IMR-90 (cell line): Measurements from ENCODE around the gene ZNF335. TPM values are rescaled to one million over a fixed set of nuclear protein-coding genes. Genes with fewer than 3 reads are reported as not detected.

ENCODE experiments used
- ATAC-seq: fragments of 200-7000 bp; cut with Tn5 transposase; 2 replicates; pipeline ENCODE4 v1.9.1; 2020; ENCODE audit warnings: low read depth, mild to moderate bottlenecking, moderate library complexity
- BruUV-seq: library from RNA; stranded (reverse); fragments of 400-500 nt; replicated peaks from 2 replicates; lab custom pipeline; 2021; lab: Mats Ljungman, UMichigan
- CTCF ChIA-PET: fragments of 300-600 bp; formaldehyde crosslinking; extraction: SDS; loops from one replicate; lab custom pipeline; 2021; ENCODE audit warnings: antibody characterized with exemption; lab: Yijun Ruan, JAX
- POLR2A ChIA-PET: fragments of 300-600 bp; sonication (Branson Sonifier 250); formaldehyde crosslinking; loops from one replicate; lab custom pipeline; 2022; ENCODE audit warnings: antibody characterized with exemption; ENCODE audit not compliant: unreplicated experiment; lab: Charles Lee
- DNase-seq: peaks from one replicate; pipeline ENCODE4 v3.0.0; 2013
- H2AFZ ChIP-seq: replicated peaks from 2 replicates; pipeline ENCODE3; 2013; ENCODE audit warnings: low read length, mild to moderate bottlenecking; ENCODE audit not compliant: poor library complexity
- H2AK5ac ChIP-seq: 2 replicates; pipeline ENCODE4 v1.6.1; 2013; ENCODE audit warnings: low read depth, low read length, inconsistent platforms
- H2AK9ac ChIP-seq: replicated peaks from 2 replicates; pipeline ENCODE3; 2013; ENCODE audit warnings: mild to moderate bottlenecking, low read depth, low read length, moderate library complexity; ENCODE audit not compliant: poor library complexity
- H2BK120ac ChIP-seq: 2 replicates; pipeline ENCODE4 v1.6.1; 2013; ENCODE audit warnings: low read depth, low read length, inconsistent platforms
- H2BK15ac ChIP-seq: 3 replicates; pipeline ENCODE4 v1.6.1; 2013; ENCODE audit warnings: low read depth, low read length, inconsistent platforms
- H2BK20ac ChIP-seq: 2 replicates; pipeline ENCODE4 v1.6.1; 2013; ENCODE audit warnings: low read depth, mild to moderate bottlenecking, inconsistent platforms, low read length, moderate library complexity
- H2BK5ac ChIP-seq: 2 replicates; pipeline ENCODE4 v1.6.1; 2013; ENCODE audit warnings: mild to moderate bottlenecking, low read depth, low read length, inconsistent platforms; ENCODE audit not compliant: poor library complexity, severe bottlenecking
- H3K14ac ChIP-seq: replicated peaks from 2 replicates; pipeline ENCODE4 v1.6.1; 2013; ENCODE audit warnings: low read depth, low read length, inconsistent platforms
- H3K18ac ChIP-seq: 2 replicates; pipeline ENCODE4 v1.6.1; 2013; ENCODE audit warnings: low read depth, low read length, control low read depth
- H3K23ac ChIP-seq: 2 replicates; pipeline ENCODE4 v1.6.1; 2013; ENCODE audit warnings: low read depth, low read length, inconsistent platforms
- H3K27ac ChIP-seq: 2 replicates; pipeline ENCODE4 v1.5.1; 2013; ENCODE audit warnings: mild to moderate bottlenecking, control low read depth, low read length; ENCODE audit not compliant: insufficient read depth
- H3K27me3 ChIP-seq: 2 replicates; pipeline ENCODE4 v1.6.1; 2013; ENCODE audit warnings: low read length; ENCODE audit not compliant: control insufficient read depth, insufficient read depth
- H3K36me3 ChIP-seq: 2 replicates; pipeline ENCODE4 v1.6.1; 2013; ENCODE audit warnings: low read length, mixed read lengths; ENCODE audit not compliant: control insufficient read depth, insufficient read depth
- H3K4ac ChIP-seq: 2 replicates; pipeline ENCODE4 v1.6.1; 2013; ENCODE audit warnings: low read depth, low read length, inconsistent platforms
- H3K4me1 ChIP-seq: 2 replicates; pipeline ENCODE4 v1.6.1; 2013; ENCODE audit warnings: low read length, mixed read lengths; ENCODE audit not compliant: control insufficient read depth, insufficient read depth
- H3K4me2 ChIP-seq: 2 replicates; pipeline ENCODE4 v1.6.1; 2013; ENCODE audit warnings: low read depth, mild to moderate bottlenecking, control low read depth, low read length, moderate library complexity
- H3K4me3 ChIP-seq: 2 replicates; pipeline ENCODE4 v1.5.1; 2013; ENCODE audit warnings: low read depth, mild to moderate bottlenecking, control low read depth, low read length, moderate library complexity; ENCODE audit not compliant: insufficient read depth
- H3K56ac ChIP-seq: 2 replicates; pipeline ENCODE4 v1.6.1; 2013; ENCODE audit warnings: low read length, inconsistent platforms; ENCODE audit not compliant: insufficient read depth; ENCODE audit errors: extremely low read depth
- H3K79me1 ChIP-seq, 2 experiments: 2 replicates each; pipeline ENCODE4 v1.6.1; 2013; ENCODE audit warnings: low read length in 2 of 2, inconsistent platforms in 1 of 2, low read depth in 1 of 2
- H3K9ac ChIP-seq: 2 replicates; pipeline ENCODE4 v1.6.1; 2013; ENCODE audit warnings: low read depth, low read length, control low read depth
- H3K9me1 ChIP-seq: 2 replicates; pipeline ENCODE4 v1.6.1; 2013; ENCODE audit warnings: low read length, inconsistent platforms; ENCODE audit not compliant: insufficient read depth
- H3K9me3 ChIP-seq: 2 replicates; pipeline ENCODE4 v1.6.1; 2013; ENCODE audit warnings: low read length; ENCODE audit not compliant: control insufficient read depth, insufficient read depth
- H4K20me1 ChIP-seq: 2 replicates; pipeline ENCODE4 v1.6.1; 2013; ENCODE audit warnings: low read length, inconsistent platforms; ENCODE audit not compliant: insufficient read depth
- H4K5ac ChIP-seq: 2 replicates; pipeline ENCODE4 v1.6.1; 2013; ENCODE audit warnings: mild to moderate bottlenecking, low read depth, low read length, control low read depth
- H4K8ac ChIP-seq, 2 experiments: 2 replicates each; pipeline ENCODE4 v1.6.1; 2013; ENCODE audit warnings: low read depth in 2 of 2, low read length in 2 of 2, control low read depth in 1 of 2, inconsistent platforms in 1 of 2
- H4K91ac ChIP-seq: 2 replicates; pipeline ENCODE4 v1.6.1; 2013; ENCODE audit warnings: low read depth, low read length, inconsistent platforms; ENCODE audit not compliant: insufficient read depth
- BHLHE40 ChIP-seq: fragments of 150-350 bp; IDR thresholded peaks from 2 replicates; pipeline ENCODE4 v1.6.1; 2016; ENCODE audit warnings: mild to moderate bottlenecking, low read depth, low read length
- MAFK ChIP-seq: IDR thresholded peaks from 2 replicates; pipeline ENCODE4 v1.6.1; 2012; ENCODE audit warnings: low read depth, low read length, improper control_type of control experiment
- MAZ ChIP-seq: IDR thresholded peaks from 2 replicates; pipeline ENCODE4 v1.6.1; 2012; ENCODE audit warnings: low read depth, mild to moderate bottlenecking, low read length, improper control_type of control experiment, moderate library complexity, borderline replicate concordance
- MXI1 ChIP-seq: IDR thresholded peaks from 2 replicates; pipeline ENCODE4 v1.6.1; 2012; ENCODE audit warnings: low read depth, mild to moderate bottlenecking, low read length, moderate library complexity, borderline replicate concordance
- NFE2L2 ChIP-seq: fragments of 150-350 bp; IDR thresholded peaks from 2 replicates; pipeline ENCODE4 v1.6.1; 2016; ENCODE audit warnings: low read depth, mild to moderate bottlenecking, low read length
- WGBS, 2 experiments: methylation state at CpG; one replicate each; pipeline versions ENCODE4 v1.1.5 to v1.1.7; 2013; ENCODE audit warnings: missing lambda C conversion rate in 2 of 2; ENCODE audit not compliant: insufficient read length in 1 of 2; ENCODE audit errors: extremely low coverage in 2 of 2; 5-methylcytosine and 5-hydroxymethylcytosine counted together
- dilution Hi-C: fragments of 300-500 bp; cut with HindIII; formaldehyde crosslinking; loops from one replicate; pipeline ENCODE4 v1.14.3; 2018; ENCODE audit warnings: low sequenced_read_pairs; ENCODE audit not compliant: unreplicated experiment
- in situ Hi-C: fragments of 300-500 bp; cut with MboI; formaldehyde crosslinking; loops from 3 replicates; pipeline ENCODE4 v1.14.3; 2019; ENCODE audit warnings: low sequenced_read_pairs, inconsistent platforms, mixed read lengths
- intact Hi-C: fragments of 100-400 bp; cut with micrococcal nuclease; formaldehyde crosslinking; loops from 2 replicates; pipeline ENCODE4 v1.10.0; 2022
- polyA plus RNA-seq, 3 experiments: library from polyadenylated mRNA; depleted of rRNA; stranded (reverse); fragments of >200 nt; gene quantifications; 2 replicates each; pipeline ENCODE4 v1.2.3, GENCODE V29; 2012; ENCODE audit warnings: low replicate concordance in 1 of 3
- total RNA-seq: library from RNA; depleted of rRNA; stranded (reverse); fragments of >200 nt; gene quantifications from 2 replicates; pipeline ENCODE4 v1.2.3, GENCODE V29; 2012

Gene ZNF335
- total and polyA plus RNA-seq, 2 of the 4 experiments (the other 2 are of a cell fraction), result 11.8 to 17.8 TPM

DNA sequence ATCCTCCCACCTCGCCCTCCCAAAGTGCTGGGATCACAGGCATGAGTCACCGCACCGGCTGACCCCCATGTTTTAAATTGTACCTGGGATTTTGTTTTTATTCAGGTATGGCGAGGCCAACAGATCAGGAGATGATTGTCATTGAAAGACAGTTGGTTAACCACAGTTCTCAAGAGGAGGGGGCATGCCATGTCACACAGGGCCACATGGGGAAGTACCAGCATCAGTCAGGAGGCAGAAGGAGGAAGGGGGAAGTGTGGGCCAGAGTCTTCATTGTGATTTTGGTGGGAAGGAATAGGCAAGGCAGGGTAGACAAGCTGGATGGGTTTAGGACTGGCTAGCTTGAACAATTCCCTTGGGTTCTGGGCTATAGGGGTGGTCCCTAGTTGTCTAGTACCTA lies 26.8 kb upstream of the ZNF335 start:
- no peak for ATAC-seq
- H4K8ac ChIP-seq, result no peak overlapping the region
- H3K36me3 ChIP-seq, result no peaks in the 10 kb centered on the region
- H4K20me1 ChIP-seq, result no peaks in the 10 kb centered on the region
- H2BK15ac ChIP-seq, result no peak overlapping the region
- no CpG with 5 or more reads among the region's 4 CpGs for WGBS, 2 experiments
- in situ Hi-C loops, result no loop called here
- no peak overlapping the region for H4K5ac ChIP-seq
- H3K4me3 ChIP-seq, result no peak overlapping the region
- no peak overlapping the region for H2AFZ ChIP-seq
- TF ChIP-seq MXI1 (no peak), BHLHE40 (no peak), NFE2L2 (no peak), MAZ (no peak), MAFK (no peak)
- H2BK5ac ChIP-seq, result no peak overlapping the region
- no peak overlapping the region for H3K23ac ChIP-seq
- H4K91ac ChIP-seq, result no peak overlapping the region
- no peak overlapping the region for H3K56ac ChIP-seq
- H3K14ac ChIP-seq, result no peak overlapping the region
- H3K18ac ChIP-seq, result no peak overlapping the region
- dilution Hi-C loops, result no loop called here
- H3K4me2 ChIP-seq, result no peak overlapping the region
- no TSS peak for BruUV-seq
- no peak overlapping the region for H2BK20ac ChIP-seq
- H2BK120ac ChIP-seq, result no peak overlapping the region
- H3K79me1 ChIP-seq, result no peaks in the 10 kb centered on the region
- no peaks in the 10 kb centered on the region for H3K4me1 ChIP-seq
- ChIA-PET POLR2A (no interaction called here), CTCF (interaction anchor here (1.0 kb wide), 1 partner anchor 12 kb away, joined by 4 read pairs; no protein-coding TSS in a partner anchor)
- no peaks in the 10 kb centered on the region for H3K9me3 ChIP-seq
- H3K9ac ChIP-seq, result no peak overlapping the region
- intact Hi-C loops, result no loop called here
- DNase-seq, result no peak
- H2AK9ac ChIP-seq, result no peak overlapping the region
- H3K9me1 ChIP-seq, result no peaks in the 10 kb centered on the region
- no peak overlapping the region for H2AK5ac ChIP-seq
- H3K27ac ChIP-seq, result no peak overlapping the region
- no peak overlapping the region for H3K4ac ChIP-seq
- H3K27me3 ChIP-seq, result peaks cover 58% of the 10 kb centered on the region
